HCT116 (cell line): ENCODE results near the gene GRID2. TPM values are rescaled to one million over a fixed set of nuclear protein-coding genes. Genes with fewer than 3 reads are reported as not detected.

Source experiments
- ATAC-seq: fragments of 200-7000 bp; cut with Tn5 transposase; 2 replicates; pipeline ENCODE4 v1.9.1; 2020; ENCODE audit warnings: mild to moderate bottlenecking, moderate library complexity
- BruUV-seq: library from RNA; stranded (reverse); fragments of 400-500 nt; replicated peaks from 2 replicates; lab custom pipeline; 2021; lab: Mats Ljungman, UMichigan
- CTCF ChIA-PET: fragments of 300-600 bp; sonication (Branson Sonifier 250); formaldehyde crosslinking; loops from one replicate; lab custom pipeline; 2021; ENCODE audit warnings: antibody characterized with exemption; lab: Charles Lee
- POLR2A ChIA-PET: fragments of 300-600, 350-600 bp; sonication (Branson Sonifier 250); formaldehyde crosslinking; loops from one replicate; lab custom pipeline; 2021; ENCODE audit warnings: antibody characterized with exemption; lab: Charles Lee
- RAD21 ChIA-PET, 2 experiments: fragments of 300-600 bp; sonication (Branson Sonifier 250); formaldehyde crosslinking; loops; one replicate each; lab custom pipeline; 2023; ENCODE audit warnings: low total read pairs in 2 of 2; ENCODE audit not compliant: uncharacterized antibody in 2 of 2, unreplicated experiment in 2 of 2, low non-redundant PET in 1 of 2; lab: Charles Lee
- DNase-seq: peaks from one replicate; pipeline ENCODE4 v3.0.0-alpha.2; 2010; ENCODE audit warnings: low read depth, low spot score
- H2AFZ ChIP-seq: fragments of 200-600 bp; shearing (Covaris generic), sonication (generic); 2 replicates; pipeline ENCODE4 v1.6.1; 2017; ENCODE audit warnings: low read depth, mixed run types, mixed read lengths, antibody characterized with exemption, low read length; ENCODE audit not compliant: poor library complexity, severe bottlenecking
- H3K27ac ChIP-seq: 2 replicates; pipeline ENCODE4 v1.5.1; 2012; ENCODE audit warnings: low read depth, low read length
- H3K27me3 ChIP-seq: fragments of 200-600 bp; sonication (generic); 2 replicates; pipeline ENCODE4 v1.6.1; 2016; ENCODE audit warnings: mixed run types, low read length, mixed read lengths; ENCODE audit not compliant: insufficient read depth
- H3K36me3 ChIP-seq, 2 experiments: fragments of 200-500 bp in 1 of 2; fragments of 200-600 bp in 1 of 2; sonication (Bioruptor generic) in 1 of 2; sonication (generic) in 1 of 2; 2 replicates each; pipeline versions ENCODE4 v1.5.1 to v1.6.1; 2014 to 2016; ENCODE audit warnings: low read length in 2 of 2, inconsistent platforms in 1 of 2, mixed read lengths in 1 of 2, mixed run types in 1 of 2; ENCODE audit not compliant: insufficient read depth in 2 of 2, control insufficient read depth in 1 of 2
- H3K4me1 ChIP-seq, 2 experiments: fragments of 200-600 bp in 1 of 2; sonication (generic) in 1 of 2; 2 replicates each; pipeline versions ENCODE4 v1.5.1 to v1.6.1; 2012 to 2017; ENCODE audit warnings: low read length in 2 of 2, inconsistent platforms in 1 of 2, mild to moderate bottlenecking in 1 of 2, mixed read lengths in 1 of 2, mixed run types in 1 of 2, moderate library complexity in 1 of 2; ENCODE audit not compliant: insufficient read depth in 2 of 2, control insufficient read depth in 1 of 2
- H3K4me2 ChIP-seq: fragments of 200-600 bp; sonication (generic); 2 replicates; pipeline ENCODE4 v1.6.1; 2017; ENCODE audit warnings: mixed run types, low read length, mixed read lengths
- H3K4me3 ChIP-seq, 2 experiments: fragments of 200-600 bp in 1 of 2; sonication (generic) in 1 of 2; replicated peaks in 1 of 2; 2 replicates each; pipeline ENCODE4 v1.5.1; 2011 to 2016; ENCODE audit warnings: low read length in 2 of 2, control low read depth in 1 of 2, low read depth in 1 of 2, mild to moderate bottlenecking in 1 of 2, mixed read lengths in 1 of 2, mixed run types in 1 of 2
- H3K79me2 ChIP-seq: fragments of 200-600 bp; sonication (generic); 2 replicates; pipeline ENCODE4 v1.6.1; 2017; ENCODE audit warnings: mild to moderate bottlenecking, mixed run types, low read length, moderate library complexity, mixed read lengths; ENCODE audit not compliant: insufficient read depth
- H3K9ac ChIP-seq: fragments of 200-600 bp; sonication (generic); 2 replicates; pipeline ENCODE4 v1.6.1; 2016; ENCODE audit warnings: low read length, mixed read lengths
- H3K9me2 ChIP-seq: fragments of 200-600 bp; sonication (generic), shearing (Covaris generic); 2 replicates; pipeline ENCODE4 v1.6.1; 2017; ENCODE audit warnings: mixed run types, mild to moderate bottlenecking, moderate library complexity; ENCODE audit not compliant: insufficient read depth
- H3K9me3 ChIP-seq, 2 experiments: fragments of 200-500 bp in 1 of 2; fragments of 200-600 bp in 1 of 2; sonication (Bioruptor generic) in 1 of 2; sonication (generic) in 1 of 2; 2 replicates each; pipeline ENCODE4 v1.6.1; 2014 to 2017; ENCODE audit warnings: low read length in 2 of 2, mixed read lengths in 2 of 2, inconsistent platforms in 1 of 2, low read depth in 1 of 2, mild to moderate bottlenecking in 1 of 2, mixed run types in 1 of 2, moderate library complexity in 1 of 2; ENCODE audit not compliant: control insufficient read depth in 1 of 2, insufficient read depth in 1 of 2
- H4K20me1 ChIP-seq: fragments of 200-600 bp; sonication (generic), shearing (Covaris generic); 2 replicates; pipeline ENCODE4 v1.6.1; 2017; ENCODE audit warnings: mixed run types, mild to moderate bottlenecking, moderate library complexity; ENCODE audit not compliant: insufficient read depth
- CBX3 ChIP-seq: IDR thresholded peaks from 2 replicates; pipeline ENCODE4 v1.6.1; 2012; ENCODE audit warnings: low read depth
- CEBPB ChIP-seq: IDR thresholded peaks from 2 replicates; pipeline ENCODE4 v1.6.1; 2012; ENCODE audit warnings: low read depth
- ELF1 ChIP-seq: IDR thresholded peaks from 2 replicates; pipeline ENCODE4 v1.6.1; 2012; ENCODE audit warnings: low read depth, borderline replicate concordance
- SP1 ChIP-seq: IDR thresholded peaks from 2 replicates; pipeline ENCODE4 v1.6.1; 2012; ENCODE audit warnings: low read depth
- ZNF274 ChIP-seq: fragments of 200-500 bp; sonication (Bioruptor generic); IDR thresholded peaks from 2 replicates; pipeline ENCODE4 v1.6.1; 2014; ENCODE audit warnings: mild to moderate bottlenecking, low read depth, low read length, inconsistent platforms
- intact Hi-C: fragments of 100-400 bp; cut with micrococcal nuclease; formaldehyde crosslinking; loops from 2 replicates; pipeline ENCODE4 v1.10.0; 2022
- total RNA-seq: library from RNA; stranded (reverse); gene quantifications from one replicate; pipeline ENCODE4 v1.2.1, GENCODE V29; 2021; ENCODE audit not compliant: unreplicated experiment
- TF ChIP-seq, protein P1 (sequence below): IDR thresholded peaks from 2 replicates; pipeline ENCODE4 v1.6.1; 2012; ENCODE audit warnings: low read depth
- TF ChIP-seq, protein P2 (sequence below), 3 experiments: fragments of 200-600 bp in 1 of 3; sonication (generic) in 1 of 3; IDR thresholded peaks in 2 of 3; conservative IDR thresholded peaks in 1 of 3; 2 replicates each; pipeline ENCODE4 v1.5.1; 2012 to 2017; ENCODE audit warnings: low read depth in 2 of 3, low read length in 2 of 3, antibody characterized with exemption in 1 of 3, borderline replicate concordance in 1 of 3, control low read depth in 1 of 3, mild to moderate bottlenecking in 1 of 3, mixed read lengths in 1 of 3, mixed run types in 1 of 3, moderate library complexity in 1 of 3; ENCODE audit not compliant: insufficient read depth in 1 of 3

GRID2 gene
- total RNA-seq, 1 experiment from 2014 or later: not detected

DNA sequence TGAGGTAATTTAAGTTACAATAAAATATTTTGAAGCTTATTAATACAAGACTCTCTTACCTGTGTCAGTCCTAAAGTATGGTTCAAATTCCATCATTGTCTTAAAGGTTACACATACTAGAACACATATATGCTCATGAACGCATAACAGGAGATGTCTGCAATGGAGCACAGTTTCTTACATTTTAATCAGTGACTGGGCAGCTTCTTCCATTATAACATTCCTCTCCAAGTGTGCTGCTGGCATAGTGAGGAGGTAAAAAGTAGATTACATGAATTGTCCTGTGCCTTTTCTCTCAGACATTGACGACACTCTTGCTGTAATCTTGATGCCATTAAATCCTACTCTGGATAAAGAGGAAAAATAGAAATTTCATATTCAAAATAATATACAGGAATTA is 40.8 kb upstream of the GRID2 start:
- intact Hi-C loops: no loop called here
- ChIA-PET POLR2A (no interaction called here), RAD21 (no interaction called here), CTCF (no interaction called here)
- H3K9me3 ChIP-seq: no peaks in the 10 kb centered on the region; a peak in 1 of 4 replicates
- no peaks in the 10 kb centered on the region for H4K20me1 ChIP-seq
- H3K27ac ChIP-seq: no peak overlapping the region
- no peaks in the 10 kb centered on the region for H3K27me3 ChIP-seq
- no peak overlapping the region for H3K9ac ChIP-seq
- no peak overlapping the region for H3K4me2 ChIP-seq
- DNase-seq (no peak), ATAC-seq (no peak)
- no peak overlapping the region for H3K4me3 ChIP-seq
- no peak for TF ChIP-seq ZNF274
- TF ChIP-seq SP1: no peak
- TF ChIP-seq, protein P1, sequence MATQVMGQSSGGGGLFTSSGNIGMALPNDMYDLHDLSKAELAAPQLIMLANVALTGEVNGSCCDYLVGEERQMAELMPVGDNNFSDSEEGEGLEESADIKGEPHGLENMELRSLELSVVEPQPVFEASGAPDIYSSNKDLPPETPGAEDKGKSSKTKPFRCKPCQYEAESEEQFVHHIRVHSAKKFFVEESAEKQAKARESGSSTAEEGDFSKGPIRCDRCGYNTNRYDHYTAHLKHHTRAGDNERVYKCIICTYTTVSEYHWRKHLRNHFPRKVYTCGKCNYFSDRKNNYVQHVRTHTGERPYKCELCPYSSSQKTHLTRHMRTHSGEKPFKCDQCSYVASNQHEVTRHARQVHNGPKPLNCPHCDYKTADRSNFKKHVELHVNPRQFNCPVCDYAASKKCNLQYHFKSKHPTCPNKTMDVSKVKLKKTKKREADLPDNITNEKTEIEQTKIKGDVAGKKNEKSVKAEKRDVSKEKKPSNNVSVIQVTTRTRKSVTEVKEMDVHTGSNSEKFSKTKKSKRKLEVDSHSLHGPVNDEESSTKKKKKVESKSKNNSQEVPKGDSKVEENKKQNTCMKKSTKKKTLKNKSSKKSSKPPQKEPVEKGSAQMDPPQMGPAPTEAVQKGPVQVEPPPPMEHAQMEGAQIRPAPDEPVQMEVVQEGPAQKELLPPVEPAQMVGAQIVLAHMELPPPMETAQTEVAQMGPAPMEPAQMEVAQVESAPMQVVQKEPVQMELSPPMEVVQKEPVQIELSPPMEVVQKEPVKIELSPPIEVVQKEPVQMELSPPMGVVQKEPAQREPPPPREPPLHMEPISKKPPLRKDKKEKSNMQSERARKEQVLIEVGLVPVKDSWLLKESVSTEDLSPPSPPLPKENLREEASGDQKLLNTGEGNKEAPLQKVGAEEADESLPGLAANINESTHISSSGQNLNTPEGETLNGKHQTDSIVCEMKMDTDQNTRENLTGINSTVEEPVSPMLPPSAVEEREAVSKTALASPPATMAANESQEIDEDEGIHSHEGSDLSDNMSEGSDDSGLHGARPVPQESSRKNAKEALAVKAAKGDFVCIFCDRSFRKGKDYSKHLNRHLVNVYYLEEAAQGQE: no peak
- TF ChIP-seq, protein P2, sequence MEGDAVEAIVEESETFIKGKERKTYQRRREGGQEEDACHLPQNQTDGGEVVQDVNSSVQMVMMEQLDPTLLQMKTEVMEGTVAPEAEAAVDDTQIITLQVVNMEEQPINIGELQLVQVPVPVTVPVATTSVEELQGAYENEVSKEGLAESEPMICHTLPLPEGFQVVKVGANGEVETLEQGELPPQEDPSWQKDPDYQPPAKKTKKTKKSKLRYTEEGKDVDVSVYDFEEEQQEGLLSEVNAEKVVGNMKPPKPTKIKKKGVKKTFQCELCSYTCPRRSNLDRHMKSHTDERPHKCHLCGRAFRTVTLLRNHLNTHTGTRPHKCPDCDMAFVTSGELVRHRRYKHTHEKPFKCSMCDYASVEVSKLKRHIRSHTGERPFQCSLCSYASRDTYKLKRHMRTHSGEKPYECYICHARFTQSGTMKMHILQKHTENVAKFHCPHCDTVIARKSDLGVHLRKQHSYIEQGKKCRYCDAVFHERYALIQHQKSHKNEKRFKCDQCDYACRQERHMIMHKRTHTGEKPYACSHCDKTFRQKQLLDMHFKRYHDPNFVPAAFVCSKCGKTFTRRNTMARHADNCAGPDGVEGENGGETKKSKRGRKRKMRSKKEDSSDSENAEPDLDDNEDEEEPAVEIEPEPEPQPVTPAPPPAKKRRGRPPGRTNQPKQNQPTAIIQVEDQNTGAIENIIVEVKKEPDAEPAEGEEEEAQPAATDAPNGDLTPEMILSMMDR (IDR thresholded peaks at IDR 0.05 in 2 of 3, conservative IDR thresholded peaks at IDR 0.05 in 1 of 3; ENCODE audit: borderline replicate concordance in 1 of 3, insufficient read depth in 1 of 3, low read depth in 2 of 3, low read length in 2 of 3): no peak
- TF ChIP-seq ELF1: no peak
- TF ChIP-seq CBX3: no peak
- no peak for TF ChIP-seq CEBPB
- H3K4me1 ChIP-seq: no peaks in the 10 kb centered on the region
- H2AFZ ChIP-seq: no peak overlapping the region
- no TSS peak for BruUV-seq
- H3K9me2 ChIP-seq: no peaks in the 10 kb centered on the region
- no peaks in the 10 kb centered on the region for H3K36me3 ChIP-seq
- no peaks in the 10 kb centered on the region for H3K79me2 ChIP-seq
